Lung microvascular endothelial cell (primary cell): ENCODE results near the gene S100A8. TPM values are rescaled to one million over a fixed set of nuclear protein-coding genes. Genes with fewer than 3 reads are reported as not detected.

Experiments
- DNase-seq, 2 donors: peaks; one replicate each; pipeline versions ENCODE4 v3.0.0 to v3.0.0-alpha.2; 2010; ENCODE audit warnings: low read depth in 2 of 2
- total RNA-seq: library from RNA; depleted of rRNA; stranded (reverse); fragments of >200 nt; gene quantifications from 2 replicates; pipeline ENCODE4 v1.2.1, GENCODE V29; 2014

The S100A8 gene
- total RNA-seq, 1 donor from 2014 or later = not detected

- no peak for DNase-seq
Measured at GRCh38 chr1:153362187-153362775, 28.6 kb downstream of the S100A8 start.

- no peak for DNase-seq
Measured at GRCh38 chr1:153361480-153362109, 29.3 kb downstream of the S100A8 start.

- DNase-seq = no peak
Measured at GRCh38 chr1:153360592-153361479, 30.0 kb downstream of the S100A8 start.

GRCh38 chr1:153360190-153360589, 30.7 kb downstream of the S100A8 start:
- no peak for DNase-seq

DNA sequence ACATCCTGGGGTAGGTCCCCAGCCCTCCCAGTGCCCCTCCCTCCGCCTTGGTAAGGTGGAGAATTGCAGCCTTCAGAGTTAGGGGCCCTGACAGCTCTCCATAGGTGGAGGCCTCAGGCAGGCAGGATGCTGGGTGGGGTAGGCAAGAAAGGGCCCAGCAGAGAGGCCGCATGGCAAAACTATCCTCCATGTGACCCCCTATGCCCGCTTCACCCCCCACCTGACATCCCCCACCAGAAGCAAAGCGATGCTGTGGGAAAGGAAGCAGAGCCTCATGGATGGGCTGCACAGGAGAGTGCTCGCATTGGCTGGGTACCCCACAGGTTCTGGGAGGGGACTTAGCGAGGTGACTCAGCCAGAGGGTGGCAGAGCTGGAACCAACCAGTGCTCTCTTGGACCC, 31.6 kb downstream of the S100A8 start:
- DNase-seq = no peak

DNA sequence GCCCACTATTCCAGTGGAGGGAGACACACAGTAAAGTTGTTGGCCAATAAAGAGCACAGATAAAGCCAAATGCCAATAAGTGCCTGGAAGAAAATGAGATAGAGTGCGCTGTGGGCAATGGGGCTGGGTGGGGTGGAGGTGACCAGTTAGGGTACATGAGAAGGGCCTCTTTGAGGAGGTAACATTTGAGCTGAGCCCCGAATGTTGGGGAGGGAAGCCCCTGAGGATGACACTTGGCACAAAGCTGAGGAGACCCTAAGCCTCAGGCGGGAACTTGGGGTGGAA, 32.2 kb downstream of the S100A8 start:
- DNase-seq = no peak

DNA sequence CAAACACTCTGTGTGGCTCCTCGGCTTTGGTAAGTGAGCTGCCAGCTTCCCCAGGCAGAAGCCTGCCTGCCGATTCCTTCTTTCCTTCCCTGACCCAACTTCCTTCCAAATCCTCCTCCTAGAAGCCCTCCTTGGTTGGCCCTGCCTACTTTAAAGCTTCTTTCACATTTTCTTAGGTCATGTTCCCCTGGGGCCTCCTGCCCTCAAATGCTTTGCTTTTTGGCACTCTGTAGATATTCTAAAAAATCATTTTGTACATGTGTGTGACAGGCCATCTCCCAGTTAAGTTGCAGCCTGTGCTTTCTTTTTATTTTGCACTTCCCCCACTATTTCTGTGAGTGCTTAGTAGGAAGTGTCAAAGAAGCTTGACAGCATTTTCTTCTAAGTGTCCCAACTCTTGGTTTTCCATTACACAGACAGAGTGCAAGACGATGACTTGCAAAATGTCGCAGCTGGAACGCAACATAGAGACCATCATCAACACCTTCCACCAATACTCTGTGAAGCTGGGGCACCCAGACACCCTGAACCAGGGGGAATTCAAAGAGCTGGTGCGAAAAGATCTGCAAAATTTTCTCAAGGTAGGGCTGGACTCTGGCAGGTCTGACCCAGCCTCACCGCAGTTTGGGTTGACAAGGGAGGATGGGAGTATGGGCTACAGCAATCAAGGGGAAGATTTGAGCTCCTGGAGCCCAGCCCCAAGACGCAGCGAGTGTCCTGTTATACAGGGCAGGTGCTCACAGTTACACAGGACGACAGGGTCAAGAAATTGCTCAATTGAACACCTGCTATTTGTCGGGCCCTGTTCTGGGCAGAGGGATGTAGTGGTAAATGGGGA, 32.8 kb downstream of the S100A8 start, which contains the start of gene S100A9:
TSS of gene S100A9 (plus strand) at position 2 of the 838 bp plus-strand sequence. CDS start at position 432, 430 bp downstream.
- DNase-seq = no peak

GRCh38 chr1:153357076-153357852, 33.6 kb downstream of the S100A8 start:
- DNase-seq = peak in 1 of 2 donors; percentile 5

DNA sequence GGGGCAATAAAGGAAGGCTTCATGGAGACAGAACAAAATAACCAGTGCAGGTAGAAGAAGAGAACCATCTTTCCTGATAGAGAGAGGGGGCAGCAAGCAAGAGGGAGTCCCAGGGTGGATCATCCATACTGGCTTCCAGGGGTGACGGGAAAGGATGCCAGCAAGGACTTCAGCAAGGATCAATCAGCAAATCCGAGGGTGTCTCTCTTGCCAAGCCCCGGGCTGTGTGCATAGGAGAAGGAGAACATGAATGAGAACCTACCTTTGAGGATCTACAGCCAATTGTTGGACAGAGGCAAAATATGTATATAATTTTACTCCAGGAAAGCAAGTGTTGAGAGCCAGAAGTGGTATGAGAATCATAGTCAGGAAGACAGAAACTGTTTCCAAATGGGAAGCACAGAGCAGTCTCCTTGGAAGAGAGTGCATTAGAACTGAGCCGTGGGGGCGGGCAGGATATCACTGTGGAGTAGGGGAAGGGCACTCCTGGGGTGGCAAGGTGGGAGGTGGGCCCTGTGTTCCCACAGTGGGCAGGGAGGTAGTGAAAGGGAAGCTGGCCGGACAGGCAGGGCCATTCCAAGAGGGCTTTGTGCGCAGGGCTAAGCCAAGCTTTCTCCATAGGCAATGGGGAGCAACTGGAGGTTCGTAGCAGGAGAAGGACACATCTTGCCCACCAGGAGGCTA, 34.3 kb downstream of the S100A8 start:
- no peak for DNase-seq

DNA sequence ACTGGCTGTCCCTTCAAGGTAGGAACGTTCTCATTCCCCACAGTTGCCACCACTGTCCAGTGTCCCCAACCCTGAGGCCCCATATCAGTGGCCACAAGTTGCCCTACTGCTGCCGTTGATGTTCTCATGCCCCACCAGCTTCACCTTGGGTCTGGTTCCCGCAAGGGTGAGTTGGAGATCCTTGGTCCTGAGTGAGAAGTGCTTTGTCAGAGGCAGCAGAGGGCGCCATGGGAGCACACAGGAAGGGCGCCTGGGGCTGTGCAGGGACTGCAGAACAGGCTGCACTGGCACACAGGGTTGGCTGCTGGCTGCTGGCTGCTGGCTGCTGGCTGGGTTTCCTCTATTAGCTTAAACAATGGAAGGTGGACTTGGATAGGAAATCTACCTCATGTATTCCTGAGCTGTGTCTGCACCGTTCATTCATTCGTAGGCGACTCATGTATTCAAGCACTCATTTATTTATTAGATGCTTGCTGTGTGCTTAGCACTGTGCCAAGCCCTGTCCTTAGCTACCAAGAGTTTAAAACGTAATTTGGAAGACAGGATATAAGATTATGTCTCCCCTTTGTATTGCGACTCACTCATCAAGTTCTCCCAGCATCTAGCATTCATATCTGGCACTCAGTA, 35.3 kb downstream of the S100A8 start:
- peak; percentile 51 to 71 for DNase-seq

- no peak for DNase-seq
Measured at GRCh38 chr1:153354515-153355193, 36.2 kb downstream of the S100A8 start.

DNA sequence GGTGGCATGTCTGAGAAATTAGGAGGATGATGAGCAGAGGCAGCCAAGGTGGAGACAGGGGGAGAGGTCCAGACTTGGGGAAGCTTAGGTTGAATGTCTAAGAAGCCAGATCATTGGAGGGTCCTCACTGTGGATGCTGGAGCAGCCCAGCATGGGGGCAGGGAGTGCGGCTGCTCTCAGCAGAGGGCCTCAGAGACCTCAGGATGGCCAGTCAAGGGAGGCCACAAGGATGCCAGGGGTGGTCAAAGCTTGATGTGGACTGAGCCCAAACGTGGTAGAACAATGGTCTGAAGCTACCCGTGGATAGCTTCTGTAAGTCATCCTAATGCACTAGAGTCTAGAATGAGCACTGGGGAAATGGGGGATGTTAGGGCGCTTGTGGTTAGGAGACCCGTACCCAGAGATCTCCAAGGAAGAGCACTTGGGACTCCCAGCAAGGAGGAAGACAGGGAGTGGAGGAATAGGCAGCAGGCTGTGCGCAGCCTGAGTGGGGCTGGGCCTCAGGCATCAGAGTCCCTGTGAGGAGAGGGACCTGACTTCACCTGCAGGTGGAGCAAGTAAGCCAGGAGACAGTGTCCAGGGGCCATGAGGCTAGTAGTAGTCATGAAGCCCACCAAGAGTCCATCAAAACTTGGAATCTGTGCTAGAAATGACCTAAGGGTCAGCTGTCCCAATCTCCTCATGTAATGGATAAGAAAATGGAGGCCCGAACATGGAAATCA, 37.5 kb downstream of the S100A8 start:
- DNase-seq = no peak

- peak; percentile 67 to 78 for DNase-seq
Measured at GRCh38 chr1:153352523-153352922, 38.4 kb downstream of the S100A8 start.

DNA sequence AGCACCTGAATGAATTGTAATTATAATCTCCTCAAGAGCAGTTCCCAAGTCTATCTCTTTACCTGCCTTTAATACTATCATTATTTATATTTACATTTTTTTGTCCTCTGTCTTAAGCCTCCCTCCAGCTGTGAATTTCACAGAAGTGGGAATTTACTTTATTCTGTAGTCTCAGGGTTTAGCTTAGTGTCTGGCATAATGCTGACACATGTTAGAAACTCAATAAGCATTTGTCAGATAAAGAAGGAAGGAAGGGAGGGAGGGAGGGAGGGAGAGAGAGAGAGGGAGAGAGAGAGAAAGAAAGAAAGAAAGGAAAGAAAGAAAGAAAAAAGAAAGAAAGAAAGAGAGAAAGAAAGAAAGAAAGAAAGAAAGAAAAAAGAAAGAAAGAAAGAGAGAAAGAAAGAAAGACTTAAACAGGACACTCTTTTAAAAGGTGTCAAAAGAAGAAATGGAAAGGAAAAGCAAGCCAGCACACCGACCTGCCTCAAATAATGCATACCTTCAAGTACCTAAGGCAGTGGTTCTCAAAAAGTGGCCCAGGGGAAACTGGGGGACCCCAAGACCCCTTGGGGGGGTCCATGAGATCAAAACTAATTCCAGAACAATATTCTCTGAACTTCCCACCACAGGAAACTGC, 40.4 kb downstream of the S100A8 start:
- DNase-seq = no peak

GRCh38 chr1:153349363-153350320, 41.2 kb downstream of the S100A8 start:
- no peak for DNase-seq

DNA sequence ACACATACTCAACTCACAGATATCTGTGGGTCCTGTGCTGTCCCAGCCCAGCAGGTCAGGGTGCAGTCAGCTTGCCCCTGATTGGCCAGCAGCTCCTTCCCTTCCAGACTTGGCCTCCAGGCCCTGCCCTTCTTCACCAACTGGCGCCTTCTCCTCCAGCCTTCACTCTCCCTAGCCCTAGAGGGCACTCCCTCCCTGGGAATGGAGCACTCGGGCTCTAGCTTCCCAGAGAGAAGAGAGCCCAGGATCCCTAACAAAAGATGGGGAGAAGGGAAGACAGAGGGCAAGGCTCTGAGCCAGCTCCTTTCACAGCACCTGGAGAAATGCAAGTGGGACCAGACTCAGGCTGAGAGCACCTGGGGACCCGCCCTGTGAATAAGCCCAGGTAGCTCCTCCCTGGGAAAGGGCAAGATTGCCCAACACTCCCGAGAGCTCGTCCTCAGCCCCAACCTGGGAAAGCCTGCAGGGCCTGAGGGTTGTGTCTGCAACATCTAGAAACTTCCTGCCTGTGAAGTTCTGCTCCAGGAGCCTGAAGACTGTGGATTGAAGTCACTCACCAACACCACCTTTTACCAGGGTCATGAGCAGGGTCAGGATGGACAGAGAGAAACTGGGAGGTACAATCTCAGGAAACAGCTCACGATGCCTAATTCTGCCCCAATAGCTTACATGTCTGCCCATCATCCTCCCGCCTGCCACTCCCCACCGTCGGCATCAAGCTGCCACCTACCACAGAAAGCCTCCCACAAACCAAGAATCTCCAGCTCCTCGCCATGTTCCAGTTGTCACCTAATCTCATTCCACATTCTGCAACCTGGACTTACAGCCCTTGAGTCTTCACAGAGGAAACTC, 42.1 kb downstream of the S100A8 start, which contains the start of gene PGLYRP4:
TSS of gene PGLYRP4 (minus strand) at position 331 of the 852 bp plus-strand sequence. CDS start 909 bp downstream, outside the sequence.
- DNase-seq = no peak
